Measurements from ENCODE around the gene RILP. TPM values are rescaled to one million over a fixed set of nuclear protein-coding genes. Genes with fewer than 3 reads are reported as not detected.

RILP gene
- total RNA-seq, 4 donors from 2014 or later = 59.3 to 185 (median 108) TPM

DNA sequence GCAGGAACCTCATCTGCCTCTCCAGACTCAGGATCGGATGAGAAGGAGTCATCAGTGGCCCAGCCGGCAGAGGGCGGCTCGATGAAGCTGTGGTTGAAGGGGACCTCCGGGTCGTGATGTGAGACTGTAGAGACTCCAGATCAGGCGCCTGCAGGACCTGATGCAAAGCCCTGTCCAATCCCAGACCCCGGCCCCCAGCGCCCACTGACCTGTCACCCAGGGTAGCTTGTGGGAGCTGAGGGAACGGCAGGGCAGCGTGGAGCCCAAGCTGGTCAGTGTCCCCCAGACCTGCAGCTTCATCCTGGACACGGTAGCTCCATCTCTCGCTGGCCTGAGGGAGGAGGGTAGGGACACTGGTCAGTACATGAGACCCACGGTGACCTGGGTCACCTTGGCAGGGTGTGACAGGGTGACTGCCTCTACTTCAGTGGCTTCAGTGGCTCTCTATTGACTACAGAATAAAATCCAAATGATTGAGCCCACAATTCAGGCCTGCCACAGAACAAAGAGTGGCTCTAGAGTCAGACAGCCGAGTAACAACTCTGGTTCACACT, 12.9 kb downstream of the RILP start:
- WGBS, 2 donors (ENCODE audit: low coverage in 1 of 2) = 79% methylated on average over 14 of the region's 15 CpGs; no CpG with 5 or more reads in 1 of the 2 donors
- H3K4me1 ChIP-seq = no peaks in the 10 kb centered on the region
- in situ Hi-C loops (cut with MboI; ENCODE audit: low pct_ligation_motif_present in 1 of 4, low pct_unique_long_range_greater_than_20kb in 1 of 4, low sequenced_read_pairs in 3 of 4) = loop anchor here in 1 of 4 donors (10.0 kb wide), 1 partner anchor 52 kb away; no protein-coding TSS in a partner anchor
- TF ChIP-seq EP300 (IDR thresholded peaks at IDR 0.05; ENCODE audit: low read depth) (no peak), POLR2A (IDR thresholded peaks at IDR 0.05) (no peak), POLR2AphosphoS5 (IDR thresholded peaks at IDR 0.05) (no peak)
- TF ChIP-seq, protein P1, sequence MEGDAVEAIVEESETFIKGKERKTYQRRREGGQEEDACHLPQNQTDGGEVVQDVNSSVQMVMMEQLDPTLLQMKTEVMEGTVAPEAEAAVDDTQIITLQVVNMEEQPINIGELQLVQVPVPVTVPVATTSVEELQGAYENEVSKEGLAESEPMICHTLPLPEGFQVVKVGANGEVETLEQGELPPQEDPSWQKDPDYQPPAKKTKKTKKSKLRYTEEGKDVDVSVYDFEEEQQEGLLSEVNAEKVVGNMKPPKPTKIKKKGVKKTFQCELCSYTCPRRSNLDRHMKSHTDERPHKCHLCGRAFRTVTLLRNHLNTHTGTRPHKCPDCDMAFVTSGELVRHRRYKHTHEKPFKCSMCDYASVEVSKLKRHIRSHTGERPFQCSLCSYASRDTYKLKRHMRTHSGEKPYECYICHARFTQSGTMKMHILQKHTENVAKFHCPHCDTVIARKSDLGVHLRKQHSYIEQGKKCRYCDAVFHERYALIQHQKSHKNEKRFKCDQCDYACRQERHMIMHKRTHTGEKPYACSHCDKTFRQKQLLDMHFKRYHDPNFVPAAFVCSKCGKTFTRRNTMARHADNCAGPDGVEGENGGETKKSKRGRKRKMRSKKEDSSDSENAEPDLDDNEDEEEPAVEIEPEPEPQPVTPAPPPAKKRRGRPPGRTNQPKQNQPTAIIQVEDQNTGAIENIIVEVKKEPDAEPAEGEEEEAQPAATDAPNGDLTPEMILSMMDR (IDR thresholded peaks at IDR 0.05) = no peak
- no peak overlapping the region for H3K27ac ChIP-seq
- intact Hi-C loops (cut with DNase I; ENCODE audit: low total_unique reads) = loop anchor here (10.0 kb wide), 1 partner anchor 362 kb away; the partner anchor contains the start of genes BHLHA9 and TRARG1
- H3K4me3 ChIP-seq = no peak overlapping the region
- no peaks in the 10 kb centered on the region for H3K36me3 ChIP-seq
- no peaks in the 10 kb centered on the region for H3K27me3 ChIP-seq
- H3K9me3 ChIP-seq = no peaks in the 10 kb centered on the region
- DNase-seq = no peak

DNA sequence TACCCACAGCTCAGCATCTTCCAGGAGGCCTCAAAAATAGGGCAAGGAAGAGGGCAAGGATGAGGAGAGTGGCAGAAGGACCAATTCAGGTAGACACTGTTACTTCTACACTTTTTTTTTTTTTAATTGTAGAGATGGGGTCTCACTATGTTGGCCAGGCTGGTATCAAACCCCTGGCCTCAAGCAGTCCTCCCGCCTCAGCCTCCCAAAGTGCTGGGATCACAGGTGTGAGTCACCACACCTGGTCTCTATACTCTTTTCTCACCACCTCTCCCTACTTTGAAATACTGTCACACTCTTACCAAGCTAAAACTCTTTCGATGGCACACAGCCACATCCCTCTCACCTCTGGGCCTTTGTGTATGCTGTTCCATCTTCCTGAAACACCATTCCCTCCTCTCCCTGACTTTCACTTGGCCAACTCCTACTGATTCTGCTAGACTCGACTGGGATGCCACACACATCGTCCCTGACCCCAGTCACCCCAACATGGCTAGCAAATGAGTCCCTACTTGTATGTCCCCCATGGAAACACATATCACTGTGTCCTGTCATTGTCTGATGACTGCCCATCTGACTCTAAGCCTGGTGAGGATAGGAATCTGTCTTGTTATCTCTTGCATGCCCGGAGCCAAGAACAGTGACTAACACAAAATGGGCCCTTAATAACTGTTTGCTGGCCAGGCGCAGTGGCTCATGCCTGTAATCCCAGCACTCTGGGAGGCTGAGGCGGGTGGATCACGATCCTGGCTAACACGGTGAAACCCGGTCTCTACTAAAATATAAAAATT, 13.8 kb downstream of the RILP start:
- TF ChIP-seq, protein P1 (IDR thresholded peaks at IDR 0.05) = no peak
- no peak for TF ChIP-seq POLR2A (IDR thresholded peaks at IDR 0.05)
- TF ChIP-seq EP300 (IDR thresholded peaks at IDR 0.05; ENCODE audit: low read depth) = no peak
- no peak for TF ChIP-seq POLR2AphosphoS5 (IDR thresholded peaks at IDR 0.05)
- Histone ChIP-seq H3K27ac (no peak overlapping the region), H3K4me1 (no peaks in the 10 kb centered on the region), H3K9me3 (no peaks in the 10 kb centered on the region), H3K36me3 (no peaks in the 10 kb centered on the region), H3K4me3 (no peak overlapping the region), H3K27me3 (no peaks in the 10 kb centered on the region)
- no peak for DNase-seq
- intact Hi-C loops (cut with DNase I; ENCODE audit: low total_unique reads) = loop anchor here (10.0 kb wide), 1 partner anchor 361 kb away; the partner anchor contains the start of genes BHLHA9 and TRARG1
- in situ Hi-C loops (cut with MboI; ENCODE audit: low pct_ligation_motif_present in 1 of 4, low pct_unique_long_range_greater_than_20kb in 1 of 4, low sequenced_read_pairs in 3 of 4) = loop anchor here in 1 of 4 donors (10.0 kb wide), 1 partner anchor 51 kb away; no protein-coding TSS in a partner anchor
- 92 to 95% methylated on average over 3 to 10 of the region's 10 CpGs for WGBS, 2 donors (ENCODE audit: low coverage in 1 of 2)

DNA sequence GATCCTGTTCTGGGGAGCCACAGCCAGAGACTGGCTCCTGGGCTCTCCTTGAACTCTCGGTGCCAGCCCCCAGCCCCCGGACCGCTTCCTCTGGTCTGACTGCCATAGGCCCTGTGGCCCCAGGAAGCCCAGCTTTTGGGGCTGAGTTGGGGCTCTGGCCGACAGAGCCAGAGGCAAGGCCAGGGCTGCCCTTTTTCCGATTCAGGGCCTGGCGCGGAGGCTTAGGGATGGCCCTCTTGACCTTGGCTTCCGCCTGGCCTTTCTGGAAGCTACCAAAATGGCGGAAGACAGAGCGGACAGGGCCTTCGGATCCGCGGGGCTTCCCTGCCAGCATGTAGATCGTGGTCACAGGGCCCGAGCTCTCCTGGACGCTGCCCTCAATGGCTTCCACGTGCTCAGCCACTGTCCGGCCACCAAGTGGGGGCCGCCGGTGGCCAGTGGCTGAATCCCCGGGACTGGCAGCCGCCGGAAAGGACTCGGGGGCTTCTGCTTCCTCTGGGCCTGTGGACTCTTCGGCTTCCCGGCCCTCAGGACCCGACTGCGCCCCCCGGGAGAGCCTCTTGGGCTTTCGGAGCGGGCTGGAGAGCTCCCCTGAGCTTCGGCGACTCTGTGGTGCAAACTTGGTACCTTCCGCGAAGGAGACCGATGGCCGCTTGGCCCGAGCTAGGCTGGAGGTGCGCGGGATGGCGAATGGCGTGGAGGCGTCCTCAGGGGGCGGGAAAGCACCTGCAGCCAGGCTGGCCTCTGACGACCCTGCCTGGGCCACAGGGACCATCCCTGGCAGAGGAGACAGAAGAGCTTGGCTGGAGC, 14.6 kb downstream of the RILP start:
- no peak for TF ChIP-seq POLR2AphosphoS5 (IDR thresholded peaks at IDR 0.05)
- no peak for TF ChIP-seq POLR2A (IDR thresholded peaks at IDR 0.05)
- no peak for TF ChIP-seq EP300 (IDR thresholded peaks at IDR 0.05; ENCODE audit: low read depth)
- TF ChIP-seq, protein P1 (IDR thresholded peaks at IDR 0.05) = no peak
- intact Hi-C loops (cut with DNase I; ENCODE audit: low total_unique reads) (loop anchor here (10.0 kb wide), 1 partner anchor 360 kb away; the partner anchor contains the start of genes BHLHA9 and TRARG1), in situ Hi-C loops (cut with MboI; ENCODE audit: low pct_ligation_motif_present in 1 of 4, low pct_unique_long_range_greater_than_20kb in 1 of 4, low sequenced_read_pairs in 3 of 4) (loop anchor here in 3 of 4 donors (5.0 to 10.0 kb wide), 3 partner anchors 50 to 63 kb away; no protein-coding TSS in a partner anchor)
- H3K9me3 ChIP-seq = no peaks in the 10 kb centered on the region
- peaks cover 0 to 1% (median under 1%) of the 10 kb centered on the region in 4 donors for H3K4me1 ChIP-seq
- H3K4me3 ChIP-seq = no peak overlapping the region
- no peaks in the 10 kb centered on the region for H3K36me3 ChIP-seq
- H3K27ac ChIP-seq = no peak overlapping the region
- H3K27me3 ChIP-seq = no peaks in the 10 kb centered on the region
- no peak for DNase-seq
- 96% methylated on average over 44 of the region's 45 CpGs; no CpG with 5 or more reads in 1 of the 2 donors for WGBS, 2 donors (ENCODE audit: low coverage in 1 of 2)
